HepG2 (cell line): ENCODE data around the gene ARPIN. TPM values are rescaled to one million over a fixed set of nuclear protein-coding genes. Genes with fewer than 3 reads are reported as not detected.

Experiments
- FOSL2 ChIP-seq: sonication (generic); formaldehyde crosslinking; IDR thresholded peaks from 2 replicates; pipeline ENCODE4 v1.4.0; 2020; ENCODE audit warnings: missing genetic modification reagents
- MXI1 ChIP-seq: IDR thresholded peaks from 3 replicates; pipeline ENCODE4 v1.6.1; 2012; ENCODE audit warnings: low read depth, low read length, inconsistent platforms, borderline replicate concordance
- PITX1 ChIP-seq: sonication (generic); formaldehyde crosslinking; IDR thresholded peaks from 2 replicates; pipeline ENCODE4 v1.5.1; 2020; ENCODE audit warnings: mild to moderate bottlenecking, missing genetic modification reagents
- SIX1 ChIP-seq: sonication (generic); formaldehyde crosslinking; IDR thresholded peaks from 2 replicates; pipeline ENCODE4 v1.4.0; 2020; ENCODE audit warnings: missing genetic modification reagents, borderline replicate concordance
- YEATS2 ChIP-seq: sonication (generic); formaldehyde crosslinking; IDR thresholded peaks from 2 replicates; pipeline ENCODE4 v1.4.0; 2020; ENCODE audit warnings: missing genetic modification reagents, borderline replicate concordance
- ZFP1 ChIP-seq: IDR thresholded peaks from 2 replicates; pipeline ENCODE4 v1.6.1; 2016
- ZNF207 ChIP-seq: fragments of 450-650 bp; IDR thresholded peaks from 2 replicates; pipeline ENCODE4 v1.6.1; 2016; ENCODE audit warnings: antibody characterized with exemption, borderline replicate concordance
- ZNF232 ChIP-seq: sonication (generic); formaldehyde crosslinking; IDR thresholded peaks from 2 replicates; pipeline ENCODE4 v1.4.0; 2020; ENCODE audit warnings: missing genetic modification reagents, borderline replicate concordance
- ZNF331 ChIP-seq: sonication (generic); formaldehyde crosslinking; IDR thresholded peaks from 2 replicates; pipeline ENCODE4 v1.4.0; 2020; ENCODE audit warnings: missing genetic modification reagents
- ZNF432 ChIP-seq: sonication (generic); formaldehyde crosslinking; IDR thresholded peaks from 2 replicates; pipeline ENCODE4 v1.5.0; 2020; ENCODE audit warnings: missing genetic modification reagents, mild to moderate bottlenecking, borderline replicate concordance
- ZNF672 ChIP-seq: sonication (generic); formaldehyde crosslinking; IDR thresholded peaks from 2 replicates; pipeline ENCODE4 v1.8.1; 2022; ENCODE audit warnings: missing genetic modification reagents
- ZNF768 ChIP-seq: sonication (generic); formaldehyde crosslinking; IDR thresholded peaks from 2 replicates; pipeline ENCODE4 v1.4.0; 2020; ENCODE audit warnings: missing genetic modification reagents
- ZSCAN12 ChIP-seq: sonication (generic); formaldehyde crosslinking; IDR thresholded peaks from 2 replicates; pipeline ENCODE4 v1.9.0; 2021; ENCODE audit warnings: mild to moderate bottlenecking, missing genetic modification reagents
- polyA plus RNA-seq, 8 experiments: library from polyadenylated mRNA; depleted of rRNA in 3 of 8; stranded (reverse) in 7 of 8; unstranded in 1 of 8; fragments of >200 nt; fragmentation: Illumina TruSeq in 4 of 8; extraction: Trizol in 4 of 8; gene quantifications; 2 replicates each; pipeline versions ENCODE4 v1.2.1 to v1.2.3, GENCODE V29; 2011 to 2016; ENCODE audit warnings: low read depth in 4 of 8, missing spikeins in 1 of 8, mixed read lengths in 1 of 8; ENCODE audit not compliant: insufficient read depth in 1 of 8
- total RNA-seq, 5 experiments: library from RNA; depleted of rRNA; stranded (reverse); fragments of >200 nt; fragmentation: Illumina TruSeq; extraction: Trizol; gene quantifications; 2 replicates each; pipeline ENCODE4 v1.2.3, GENCODE V29; 2016; ENCODE audit warnings: low read depth in 1 of 5
- TF ChIP-seq, protein P1 (sequence below): IDR thresholded peaks from 2 replicates; pipeline ENCODE4 v1.6.1; 2018; ENCODE audit warnings: missing genetic modification reagents, mild to moderate bottlenecking, missing compliant biosample characterization
- TF ChIP-seq, protein P2 (sequence below): sonication (generic); formaldehyde crosslinking; IDR thresholded peaks from 2 replicates; pipeline ENCODE4 v1.4.0; 2020; ENCODE audit warnings: missing genetic modification reagents
- TF ChIP-seq, protein P3 (sequence below): sonication (generic); formaldehyde crosslinking; IDR thresholded peaks from 2 replicates; pipeline ENCODE4 v1.5.0; 2020; ENCODE audit warnings: mild to moderate bottlenecking, missing genetic modification reagents, moderate library complexity
- TF ChIP-seq, protein P4 (sequence below): sonication (generic); formaldehyde crosslinking; IDR thresholded peaks from 2 replicates; pipeline ENCODE4 v1.4.0; 2020; ENCODE audit warnings: mild to moderate bottlenecking, missing genetic modification reagents, borderline replicate concordance
- TF ChIP-seq, protein P5 (sequence below): sonication (generic); formaldehyde crosslinking; IDR thresholded peaks from 2 replicates; pipeline ENCODE4 v1.4.0; 2020; ENCODE audit warnings: missing genetic modification reagents, borderline replicate concordance

ARPIN gene
- total and polyA plus RNA-seq, 2 of the 13 experiments (the other 11 are each of a cell fraction or from before 2014, with no cell fraction given) = 2.8 to 5.0 TPM

DNA sequence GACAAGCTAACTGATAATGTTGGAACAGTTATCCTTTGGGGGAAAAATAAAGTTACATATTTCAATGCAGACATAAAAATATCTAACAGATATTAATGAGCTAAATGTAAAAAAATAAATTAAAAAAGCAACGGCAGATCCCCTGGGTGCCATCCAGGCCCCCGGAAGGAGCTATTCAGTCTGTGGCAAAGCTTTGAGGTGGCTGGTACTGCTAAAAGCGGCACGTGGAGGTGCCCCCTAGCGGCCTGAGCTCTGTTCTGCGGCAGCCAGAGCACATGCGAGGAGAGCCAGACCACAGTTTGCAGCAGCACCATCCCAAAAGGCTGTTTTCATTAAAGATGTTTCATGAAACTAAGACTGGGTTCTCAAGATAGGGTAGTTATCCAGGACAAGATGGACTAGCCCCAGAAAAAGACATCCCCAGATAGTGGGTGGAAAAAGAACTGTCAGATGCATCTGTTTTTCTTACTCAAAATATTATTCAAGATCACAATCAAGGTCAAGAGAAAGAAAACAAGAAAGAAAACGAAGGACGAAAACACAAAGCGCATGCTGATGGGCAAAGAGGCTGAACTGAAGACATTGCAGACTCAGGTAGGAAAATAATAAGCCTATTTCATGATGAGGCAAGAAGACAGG lies 37.7 kb downstream of the ARPIN start (continued):
- TF ChIP-seq, protein P1, sequence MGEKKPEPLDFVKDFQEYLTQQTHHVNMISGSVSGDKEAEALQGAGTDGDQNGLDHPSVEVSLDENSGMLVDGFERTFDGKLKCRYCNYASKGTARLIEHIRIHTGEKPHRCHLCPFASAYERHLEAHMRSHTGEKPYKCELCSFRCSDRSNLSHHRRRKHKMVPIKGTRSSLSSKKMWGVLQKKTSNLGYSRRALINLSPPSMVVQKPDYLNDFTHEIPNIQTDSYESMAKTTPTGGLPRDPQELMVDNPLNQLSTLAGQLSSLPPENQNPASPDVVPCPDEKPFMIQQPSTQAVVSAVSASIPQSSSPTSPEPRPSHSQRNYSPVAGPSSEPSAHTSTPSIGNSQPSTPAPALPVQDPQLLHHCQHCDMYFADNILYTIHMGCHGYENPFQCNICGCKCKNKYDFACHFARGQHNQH = no peak
- 0 out of 2 replicates have a peak, but pooled peaks have one; percentile 44 for TF ChIP-seq ZFP1
- 0 out of 2 replicates have a peak, but pooled peaks have one; percentile 43 for TF ChIP-seq ZNF331 (CRISPR knock-in tag)
- no peak for TF ChIP-seq ZNF232 (CRISPR knock-in tag)
- TF ChIP-seq, protein P2, sequence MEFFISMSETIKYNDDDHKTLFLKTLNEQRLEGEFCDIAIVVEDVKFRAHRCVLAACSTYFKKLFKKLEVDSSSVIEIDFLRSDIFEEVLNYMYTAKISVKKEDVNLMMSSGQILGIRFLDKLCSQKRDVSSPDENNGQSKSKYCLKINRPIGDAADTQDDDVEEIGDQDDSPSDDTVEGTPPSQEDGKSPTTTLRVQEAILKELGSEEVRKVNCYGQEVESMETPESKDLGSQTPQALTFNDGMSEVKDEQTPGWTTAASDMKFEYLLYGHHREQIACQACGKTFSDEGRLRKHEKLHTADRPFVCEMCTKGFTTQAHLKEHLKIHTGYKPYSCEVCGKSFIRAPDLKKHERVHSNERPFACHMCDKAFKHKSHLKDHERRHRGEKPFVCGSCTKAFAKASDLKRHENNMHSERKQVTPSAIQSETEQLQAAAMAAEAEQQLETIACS = no peak
- 0 out of 2 replicates have a peak, but pooled peaks have one; percentile 15 for TF ChIP-seq ZNF768 (CRISPR knock-in tag)
- TF ChIP-seq FOSL2 (CRISPR knock-in tag) = peak; percentile 24; the same call in 1 of the 2 replicates
- TF ChIP-seq MXI1 = no peak; the same call in 2 of the 3 replicates
- TF ChIP-seq PITX1 (CRISPR knock-in tag) = peak; percentile 35; the same call in 1 of the 2 replicates
- TF ChIP-seq YEATS2 (CRISPR knock-in tag) = no peak
- TF ChIP-seq SIX1 (CRISPR knock-in tag) = no peak
- no peak for TF ChIP-seq ZSCAN12 (CRISPR knock-in tag)
- no peak for TF ChIP-seq ZNF207
- TF ChIP-seq, protein P3, sequence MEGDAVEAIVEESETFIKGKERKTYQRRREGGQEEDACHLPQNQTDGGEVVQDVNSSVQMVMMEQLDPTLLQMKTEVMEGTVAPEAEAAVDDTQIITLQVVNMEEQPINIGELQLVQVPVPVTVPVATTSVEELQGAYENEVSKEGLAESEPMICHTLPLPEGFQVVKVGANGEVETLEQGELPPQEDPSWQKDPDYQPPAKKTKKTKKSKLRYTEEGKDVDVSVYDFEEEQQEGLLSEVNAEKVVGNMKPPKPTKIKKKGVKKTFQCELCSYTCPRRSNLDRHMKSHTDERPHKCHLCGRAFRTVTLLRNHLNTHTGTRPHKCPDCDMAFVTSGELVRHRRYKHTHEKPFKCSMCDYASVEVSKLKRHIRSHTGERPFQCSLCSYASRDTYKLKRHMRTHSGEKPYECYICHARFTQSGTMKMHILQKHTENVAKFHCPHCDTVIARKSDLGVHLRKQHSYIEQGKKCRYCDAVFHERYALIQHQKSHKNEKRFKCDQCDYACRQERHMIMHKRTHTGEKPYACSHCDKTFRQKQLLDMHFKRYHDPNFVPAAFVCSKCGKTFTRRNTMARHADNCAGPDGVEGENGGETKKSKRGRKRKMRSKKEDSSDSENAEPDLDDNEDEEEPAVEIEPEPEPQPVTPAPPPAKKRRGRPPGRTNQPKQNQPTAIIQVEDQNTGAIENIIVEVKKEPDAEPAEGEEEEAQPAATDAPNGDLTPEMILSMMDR (CRISPR knock-in tag) = peak; percentile 91
- TF ChIP-seq, protein P4, sequence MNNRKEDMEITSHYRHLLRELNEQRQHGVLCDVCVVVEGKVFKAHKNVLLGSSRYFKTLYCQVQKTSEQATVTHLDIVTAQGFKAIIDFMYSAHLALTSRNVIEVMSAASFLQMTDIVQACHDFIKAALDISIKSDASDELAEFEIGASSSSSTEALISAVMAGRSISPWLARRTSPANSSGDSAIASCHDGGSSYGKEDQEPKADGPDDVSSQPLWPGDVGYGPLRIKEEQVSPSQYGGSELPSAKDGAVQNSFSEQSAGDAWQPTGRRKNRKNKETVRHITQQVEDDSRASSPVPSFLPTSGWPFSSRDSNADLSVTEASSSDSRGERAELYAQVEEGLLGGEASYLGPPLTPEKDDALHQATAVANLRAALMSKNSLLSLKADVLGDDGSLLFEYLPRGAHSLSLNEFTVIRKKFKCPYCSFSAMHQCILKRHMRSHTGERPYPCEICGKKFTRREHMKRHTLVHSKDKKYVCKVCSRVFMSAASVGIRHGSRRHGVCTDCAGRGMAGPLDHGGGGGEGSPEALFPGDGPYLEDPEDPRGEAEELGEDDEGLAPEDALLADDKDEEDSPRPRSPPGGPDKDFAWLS = no peak
- TF ChIP-seq ZNF432 (CRISPR knock-in tag) = no peak
- TF ChIP-seq, protein P5, sequence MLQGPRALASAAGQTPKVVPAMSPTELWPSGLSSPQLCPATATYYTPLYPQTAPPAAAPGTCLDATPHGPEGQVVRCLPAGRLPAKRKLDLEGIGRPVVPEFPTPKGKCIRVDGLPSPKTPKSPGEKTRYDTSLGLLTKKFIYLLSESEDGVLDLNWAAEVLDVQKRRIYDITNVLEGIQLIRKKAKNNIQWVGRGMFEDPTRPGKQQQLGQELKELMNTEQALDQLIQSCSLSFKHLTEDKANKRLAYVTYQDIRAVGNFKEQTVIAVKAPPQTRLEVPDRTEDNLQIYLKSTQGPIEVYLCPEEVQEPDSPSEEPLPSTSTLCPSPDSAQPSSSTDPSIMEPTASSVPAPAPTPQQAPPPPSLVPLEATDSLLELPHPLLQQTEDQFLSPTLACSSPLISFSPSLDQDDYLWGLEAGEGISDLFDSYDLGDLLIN = no peak
- no peak for TF ChIP-seq ZNF672 (CRISPR knock-in tag)
